ENCODE data around the gene LRP8.

- TF ChIP-seq CTCF (IDR thresholded peaks at IDR 0.05) (no peak), POLR2AphosphoS5 (IDR thresholded peaks at IDR 0.05; ENCODE audit: low read depth, low read length) (no peak), REST (IDR thresholded peaks at IDR 0.05; ENCODE audit: insufficient read depth in 1 of 2, low read depth in 2 of 2, low read length in 1 of 2) (no peak), SIN3A (IDR thresholded peaks at IDR 0.05; ENCODE audit: borderline replicate concordance, insufficient read depth, low read depth, low read length) (no peak)
Observed at GRCh38 chr1:53372501-53372951, 44.7 kb upstream of the LRP8 start.
